ENCODE measurements around the gene SCAMP3.

The SCAMP3 gene

DNA sequence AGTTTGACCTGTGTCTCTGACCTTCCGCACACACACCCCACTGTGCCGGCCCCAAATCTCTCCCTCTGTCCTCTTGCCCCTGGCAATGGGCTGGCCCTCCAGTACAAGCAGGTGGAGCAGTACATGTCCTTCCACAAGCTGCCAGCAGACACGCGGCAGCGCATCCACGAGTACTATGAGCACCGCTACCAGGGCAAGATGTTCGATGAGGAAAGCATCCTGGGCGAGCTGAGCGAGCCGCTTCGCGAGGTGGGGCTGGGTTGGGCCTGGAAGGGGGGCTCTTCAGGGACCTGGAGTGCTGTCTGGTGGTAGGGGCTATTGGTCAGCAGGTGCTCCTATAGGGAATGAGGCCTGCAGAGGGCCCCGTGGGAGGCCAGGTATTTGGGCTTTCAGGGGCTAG is 22.9 kb upstream of the SCAMP3 start:
- no peak for DNase-seq

DNA sequence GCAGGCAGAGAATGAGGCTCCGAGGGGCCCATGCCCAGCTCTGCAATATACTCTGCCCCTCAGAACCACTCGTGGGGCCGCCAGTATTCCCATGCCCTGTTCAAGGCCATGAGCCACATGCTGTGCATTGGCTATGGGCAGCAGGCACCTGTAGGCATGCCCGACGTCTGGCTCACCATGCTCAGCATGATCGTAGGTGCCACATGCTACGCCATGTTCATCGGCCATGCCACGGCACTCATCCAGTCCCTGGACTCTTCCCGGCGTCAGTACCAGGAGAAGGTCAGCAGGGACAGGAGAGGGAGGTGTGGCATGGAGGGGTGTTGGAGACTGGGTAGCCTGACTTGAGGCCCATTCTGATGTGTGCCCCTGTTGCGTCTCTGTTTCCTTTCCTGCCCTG is 22.3 kb upstream of the SCAMP3 start:
- DNase-seq = no peak

DNA sequence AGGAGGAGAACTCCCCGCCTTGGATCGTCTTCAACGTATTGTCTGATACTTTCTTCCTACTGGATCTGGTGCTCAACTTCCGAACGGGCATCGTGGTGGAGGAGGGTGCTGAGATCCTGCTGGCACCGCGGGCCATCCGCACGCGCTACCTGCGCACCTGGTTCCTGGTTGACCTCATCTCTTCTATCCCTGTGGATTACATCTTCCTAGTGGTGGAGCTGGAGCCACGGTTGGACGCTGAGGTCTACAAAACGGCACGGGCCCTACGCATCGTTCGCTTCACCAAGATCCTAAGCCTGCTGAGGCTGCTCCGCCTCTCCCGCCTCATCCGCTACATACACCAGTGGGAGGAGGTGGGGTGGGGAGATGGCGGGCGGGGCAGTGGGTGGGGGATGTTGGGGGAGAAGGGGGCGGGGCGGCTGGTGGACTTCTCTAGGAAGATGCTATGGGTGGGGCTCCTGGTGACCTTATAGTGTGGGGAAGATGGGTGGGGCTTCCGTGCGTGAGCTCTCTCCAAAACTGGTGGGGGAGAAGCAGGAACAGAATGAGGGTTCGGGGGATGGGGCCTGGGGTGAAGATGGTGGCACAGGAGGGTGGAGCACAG is 20.4 kb upstream of the SCAMP3 start:
- DNase-seq = no peak

DNA sequence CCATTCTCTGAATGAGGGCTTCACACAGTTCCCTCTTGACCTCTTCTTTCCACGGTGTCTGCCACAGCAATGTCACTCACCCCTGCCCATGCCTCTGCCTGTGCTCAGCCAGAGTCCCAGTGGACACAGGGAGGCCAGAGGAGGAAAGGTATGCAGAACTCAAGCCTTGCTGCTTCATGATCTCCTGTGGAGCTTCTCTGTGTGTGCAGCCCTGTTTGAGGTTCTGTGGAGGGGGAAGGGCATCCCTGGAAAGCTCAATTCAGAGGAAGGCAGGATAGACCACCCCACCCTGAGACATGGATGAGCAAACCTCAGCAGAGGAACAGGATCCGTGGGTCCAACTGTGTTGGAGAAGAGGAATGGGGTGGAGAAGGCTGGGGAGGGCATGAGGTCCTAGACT is 17.1 kb upstream of the SCAMP3 start:
- DNase-seq = no peak

DNA sequence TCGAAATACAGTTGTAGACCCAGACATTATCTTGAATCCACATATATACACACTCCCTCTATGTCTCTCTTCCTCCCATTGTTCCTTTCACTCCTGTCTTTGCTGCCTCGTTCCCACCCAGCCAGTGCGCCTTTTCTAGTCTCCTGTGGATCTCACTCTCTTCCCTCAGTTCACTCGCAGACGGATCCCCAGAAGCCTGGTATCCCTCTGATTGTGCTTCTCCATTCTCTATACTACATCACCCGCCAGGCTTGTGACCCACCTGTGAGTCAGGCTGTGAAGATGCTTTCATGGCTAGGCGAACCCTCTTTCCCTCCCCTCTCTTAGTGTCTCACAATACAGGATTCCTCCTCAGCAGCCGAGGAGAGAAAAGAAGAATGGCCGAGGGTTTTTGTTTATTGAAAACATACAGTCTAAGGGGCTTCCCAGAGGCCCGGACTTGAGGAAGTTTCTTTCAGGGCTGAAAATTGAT is 16.6 kb upstream of the SCAMP3 start:
- no peak for DNase-seq

DNA sequence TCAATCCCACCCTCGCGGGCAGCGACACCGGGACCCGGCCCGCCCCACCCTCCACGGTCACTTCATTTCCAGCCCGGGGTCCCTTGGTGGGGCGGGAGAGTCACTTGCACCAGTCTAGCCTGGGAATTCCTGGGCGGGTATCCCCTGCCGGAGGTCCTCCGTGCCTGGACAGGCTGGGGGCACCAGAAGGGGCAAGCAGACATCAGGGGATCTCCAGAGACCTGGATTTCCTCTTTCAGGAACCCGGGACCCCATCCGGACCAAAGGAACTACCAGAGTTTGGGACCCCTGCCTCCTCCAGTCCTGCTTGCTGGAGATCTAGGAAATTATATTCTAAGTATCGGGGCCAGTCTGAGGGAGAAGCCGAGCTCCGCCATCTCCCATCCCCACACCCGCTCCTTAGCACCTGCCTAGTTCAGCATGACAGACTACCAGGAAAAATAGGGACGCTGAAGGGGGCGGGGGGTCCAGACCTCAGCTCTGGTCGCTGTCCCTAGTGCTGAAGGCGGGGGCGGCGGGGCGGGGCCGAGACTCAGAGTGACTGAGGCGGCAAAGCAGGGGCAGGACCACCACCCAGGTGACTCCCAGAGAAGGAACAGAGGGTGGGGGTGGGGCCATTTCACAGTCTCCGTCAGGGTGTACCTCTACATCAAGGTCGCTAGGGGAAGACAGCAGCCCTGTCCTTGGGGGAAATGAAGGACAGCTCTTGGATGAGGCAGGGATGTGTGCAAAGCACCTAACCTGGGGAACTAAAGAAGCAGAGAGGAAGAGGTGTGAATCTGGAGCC is 15.9 kb upstream of the SCAMP3 start:
- peak; percentile 81 for DNase-seq

DNA sequence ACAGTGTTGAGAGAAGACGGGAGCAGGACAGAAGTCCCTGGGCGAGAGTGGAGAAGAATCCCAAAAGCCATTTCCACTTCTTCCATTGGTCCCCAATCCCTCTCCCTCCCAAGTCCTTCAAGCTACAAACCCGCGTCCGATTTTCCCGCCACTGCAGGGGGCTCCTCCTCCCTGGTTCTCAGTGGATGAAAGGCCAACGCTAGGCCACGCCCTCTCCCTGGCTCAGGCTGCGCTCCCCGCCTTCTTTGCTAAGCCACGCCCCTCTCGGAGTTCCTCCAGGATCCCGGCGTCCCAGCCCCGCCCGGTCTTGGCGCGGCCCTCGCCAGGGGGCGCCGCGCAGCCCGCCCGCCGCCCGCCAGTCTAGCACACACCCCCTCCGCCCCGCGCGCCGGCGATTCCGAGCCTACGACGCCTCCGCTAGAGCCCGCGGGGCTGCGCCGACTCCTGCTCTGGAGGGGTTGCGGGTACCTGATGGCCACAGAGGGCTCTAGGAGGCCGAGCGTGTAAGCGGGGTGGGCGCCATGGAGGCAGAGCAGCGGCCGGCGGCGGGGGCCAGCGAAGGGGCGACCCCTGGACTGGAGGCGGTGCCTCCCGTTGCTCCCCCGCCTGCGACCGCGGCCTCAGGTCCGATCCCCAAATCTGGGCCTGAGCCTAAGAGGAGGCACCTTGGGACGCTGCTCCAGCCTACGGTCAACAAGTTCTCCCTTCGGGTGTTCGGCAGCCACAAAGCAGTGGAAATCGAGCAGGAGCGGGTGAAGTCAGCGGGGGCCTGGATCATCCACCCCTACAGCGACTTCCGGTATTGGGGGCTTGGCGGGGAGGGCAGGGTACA is 15.1 kb upstream of the SCAMP3 start, which contains the start of gene HCN3:
HCN3 (plus strand) TSS at position 394 of the 832 bp plus-strand sequence; CDS start at position 522, 128 bp downstream.
- DNase-seq = peak; percentile 96

DNA sequence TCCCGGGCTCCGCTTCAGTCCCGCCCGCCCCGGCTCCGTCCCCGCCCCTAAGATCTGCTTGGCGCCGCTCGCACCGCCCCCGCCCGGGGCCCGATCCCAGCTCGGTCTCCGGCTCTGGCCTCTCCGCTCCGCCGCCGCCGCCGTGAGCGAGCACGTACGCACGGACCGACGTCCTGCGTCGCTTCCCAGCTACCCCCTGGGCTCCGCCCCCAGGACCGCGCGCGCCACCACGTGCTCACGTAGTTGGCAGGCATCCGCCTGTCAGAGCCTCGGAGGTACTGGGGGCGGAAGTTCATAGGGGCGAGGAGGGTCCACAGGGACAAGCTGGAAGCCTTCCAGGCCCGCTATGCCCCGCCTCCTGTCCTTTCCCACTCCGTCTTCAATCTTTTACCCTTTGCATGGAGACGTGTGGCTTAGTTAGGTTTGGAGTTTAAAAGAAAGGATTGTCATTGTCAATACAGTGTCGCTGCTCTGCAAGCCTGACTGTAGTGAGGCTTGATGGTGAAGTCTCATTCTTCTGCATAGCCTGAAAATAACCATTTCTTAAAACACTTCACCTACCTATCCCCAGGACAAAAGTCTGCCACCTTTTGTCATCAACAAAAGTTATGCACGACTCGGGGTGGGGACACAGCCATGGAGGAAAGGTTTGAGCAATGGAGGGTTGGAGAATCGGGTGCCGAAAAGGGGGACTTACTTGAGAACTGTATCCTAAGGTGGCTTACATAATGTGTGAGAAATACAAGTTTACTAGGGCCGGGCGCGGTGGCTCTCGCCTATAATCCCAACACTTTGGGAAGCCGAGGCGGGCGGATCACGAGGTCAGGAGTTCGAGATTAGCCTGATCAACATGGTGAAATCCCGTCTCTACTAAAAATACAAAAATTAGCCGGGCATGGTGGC is 11.4 kb upstream of the SCAMP3 start, which contains the start of gene CLK2:
CLK2 (minus strand) TSS at position 162 of the 903 bp plus-strand sequence. CDS start 2,527 bp downstream, outside the sequence.
- peak; percentile 93 for DNase-seq

DNA sequence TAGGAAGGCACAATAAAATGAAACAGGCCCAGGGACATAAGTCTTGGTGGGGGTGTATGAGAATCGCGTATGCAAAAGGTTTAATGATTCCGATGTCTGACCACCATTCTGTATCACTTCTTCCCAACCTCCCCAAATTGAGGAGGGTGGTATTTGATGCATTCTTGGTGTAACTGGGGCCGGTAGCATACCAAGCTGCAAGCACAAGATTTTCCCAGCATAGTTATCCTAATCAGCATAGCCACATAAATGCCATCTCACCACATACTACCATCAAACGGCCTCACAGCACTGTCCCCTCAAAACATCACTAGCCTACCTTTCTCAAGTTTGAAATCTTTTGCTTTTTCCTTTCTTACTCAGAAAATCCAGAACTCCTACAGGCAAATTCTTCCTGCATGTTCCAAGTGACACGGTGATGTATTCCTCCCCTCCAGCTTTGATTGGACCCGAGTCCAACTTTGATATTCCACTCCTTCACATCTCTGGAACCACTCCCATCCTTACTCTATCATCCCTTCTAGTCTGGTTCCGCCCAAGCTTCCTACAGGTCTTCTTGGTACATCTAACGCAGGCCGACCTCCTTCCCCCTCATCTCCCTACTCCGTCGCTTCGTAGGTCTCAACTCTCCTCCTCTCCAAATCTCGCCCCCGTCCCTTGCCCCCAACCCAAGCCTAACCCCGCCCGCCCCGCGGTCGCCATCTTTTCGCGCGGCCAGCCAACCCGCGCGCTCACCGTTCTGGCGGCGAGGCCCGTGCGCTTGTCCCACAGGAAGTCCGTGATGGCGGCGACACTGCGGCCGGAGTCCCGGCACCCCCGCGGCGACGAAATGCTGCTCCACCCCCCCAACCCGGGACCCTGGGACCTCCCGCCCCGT is 10.5 kb upstream of the SCAMP3 start:
- DNase-seq = no peak

DNA sequence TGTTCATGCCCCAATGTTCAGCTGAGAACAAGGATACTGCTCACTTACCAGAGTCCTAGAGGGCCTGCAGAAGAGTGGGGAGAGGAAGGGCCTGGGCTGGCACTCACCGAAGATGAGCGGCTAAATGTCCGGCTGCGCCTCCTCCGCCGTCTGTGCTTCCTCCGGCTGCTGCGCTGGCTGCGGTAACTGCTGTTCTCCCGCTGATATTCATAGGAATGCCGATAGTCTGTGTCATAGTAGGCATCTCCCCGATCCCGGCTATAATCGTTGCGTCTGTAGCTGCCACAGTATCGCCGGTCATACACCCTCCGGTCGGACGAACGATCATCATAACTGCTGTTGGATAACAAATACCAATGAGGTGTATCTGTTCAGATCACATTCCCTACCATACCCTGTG is 7.2 kb upstream of the SCAMP3 start:
- DNase-seq = no peak

DNA sequence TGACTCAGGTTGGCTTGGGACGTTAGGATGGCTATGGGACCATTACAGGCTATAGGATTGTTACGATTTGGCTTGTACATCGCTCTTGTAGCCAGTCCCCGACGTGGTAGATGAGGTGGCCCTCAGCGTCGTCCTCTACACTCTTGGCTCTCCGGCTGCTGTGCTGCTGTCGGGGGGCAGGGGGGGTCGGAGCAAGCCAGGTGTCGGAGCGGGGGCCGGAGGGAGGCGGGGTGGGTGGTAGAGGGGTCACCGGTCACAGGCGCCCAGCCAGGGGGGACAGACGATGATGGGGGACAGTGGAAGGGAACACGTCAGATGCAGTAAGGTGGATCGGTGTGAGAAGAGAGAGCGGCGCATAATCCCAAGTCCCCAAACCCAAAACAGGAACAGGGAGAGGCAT is 6.5 kb upstream of the SCAMP3 start:
- no peak for DNase-seq

DNA sequence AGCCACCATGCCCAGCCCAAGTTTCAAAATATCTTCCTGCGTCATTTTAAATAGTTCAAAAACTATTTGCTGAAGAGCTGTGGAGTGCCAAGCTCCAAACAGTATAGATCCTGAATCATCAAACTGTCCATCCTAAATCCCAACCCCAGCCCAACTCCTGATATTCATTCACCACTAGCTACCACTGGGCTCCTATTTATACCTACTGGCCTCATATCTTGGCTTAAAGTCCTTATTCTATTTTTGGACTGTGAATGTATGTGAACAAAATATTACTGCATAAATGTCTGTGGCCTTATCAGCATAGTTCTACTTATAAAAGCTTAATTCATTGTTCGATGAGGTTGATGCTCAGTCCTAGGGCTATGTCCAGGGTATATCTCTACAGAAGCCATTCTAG is 5.2 kb upstream of the SCAMP3 start:
- no peak for DNase-seq

DNA sequence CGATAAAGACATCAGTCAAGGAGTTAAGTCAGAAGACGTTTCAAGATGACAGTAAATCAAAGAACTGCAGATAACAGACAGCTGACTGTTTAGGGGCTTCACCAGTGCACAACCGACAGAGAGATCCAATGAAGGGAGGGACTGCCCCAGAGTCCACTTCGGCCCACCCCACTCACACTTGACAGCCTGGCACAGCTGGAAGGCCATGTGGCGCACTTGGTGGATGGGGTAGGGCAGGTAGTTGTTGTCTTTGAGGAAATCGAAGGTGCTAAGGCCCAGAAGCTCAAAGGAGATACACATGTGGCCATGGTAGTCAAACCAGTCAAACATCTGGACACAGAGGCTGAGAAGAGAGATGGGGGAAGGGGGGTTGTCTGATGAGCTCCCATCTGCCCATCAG is 4.4 kb upstream of the SCAMP3 start:
- no peak for DNase-seq

DNA sequence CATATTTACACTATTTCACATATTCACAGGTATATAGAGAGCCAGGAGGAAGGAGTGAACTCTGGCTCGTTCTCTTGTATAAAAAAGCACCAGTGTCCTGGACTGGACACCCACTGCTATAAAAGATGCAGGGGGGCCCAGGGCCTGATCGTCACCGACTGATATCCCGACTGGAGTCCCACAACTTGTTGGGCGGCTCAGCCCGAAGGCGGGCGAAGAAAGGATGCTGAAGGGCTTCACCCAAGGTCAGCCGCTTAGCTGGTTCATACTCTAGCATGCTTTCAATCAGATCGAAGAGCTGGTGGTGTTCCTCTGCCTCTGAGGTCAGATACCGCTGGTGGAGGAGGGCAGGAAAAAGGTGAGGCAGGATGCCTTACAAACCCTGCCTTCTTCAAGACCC is 907 bp upstream of the SCAMP3 start:
- no peak for DNase-seq

DNA sequence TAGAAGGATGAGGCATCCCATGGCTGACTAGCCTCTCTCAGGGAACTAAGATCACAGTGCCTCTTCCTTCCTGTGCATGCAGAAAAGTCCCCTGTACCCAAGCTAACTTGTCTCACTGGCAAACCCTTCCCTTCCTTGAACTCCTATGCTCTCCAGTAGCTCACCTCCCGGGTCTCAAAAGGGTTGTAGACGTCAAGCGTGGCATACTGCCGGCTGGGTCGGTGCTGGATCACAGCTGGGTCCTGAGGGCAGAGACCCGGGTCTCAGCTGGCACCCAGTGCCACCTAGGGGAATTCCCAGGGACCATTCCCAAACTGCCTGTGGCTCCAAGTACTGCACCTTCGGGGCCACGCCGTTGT is 688 bp downstream of the SCAMP3 start:
- DNase-seq = peak; percentile 25

DNA sequence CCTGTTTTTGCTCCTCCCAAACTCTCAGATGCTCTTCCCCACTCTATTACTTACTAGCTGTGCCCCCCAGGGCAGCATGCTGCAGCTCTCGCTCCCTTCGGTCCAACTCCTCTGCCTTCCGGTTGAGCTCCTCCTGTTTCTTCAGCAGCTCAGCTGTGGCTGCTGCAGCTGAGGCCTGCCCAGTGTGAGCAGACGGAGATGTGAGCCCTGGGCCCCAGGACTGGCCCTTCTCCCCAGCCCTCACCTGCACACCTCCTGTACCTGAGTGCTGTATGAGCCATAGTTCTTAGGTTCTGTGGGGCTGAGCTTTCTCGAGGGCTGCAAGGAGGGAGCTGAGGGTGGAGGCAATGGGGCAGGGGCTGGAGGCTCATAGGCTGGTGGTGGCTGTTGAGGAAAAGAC is 1.9 kb downstream of the SCAMP3 start:
- DNase-seq = no peak

DNA sequence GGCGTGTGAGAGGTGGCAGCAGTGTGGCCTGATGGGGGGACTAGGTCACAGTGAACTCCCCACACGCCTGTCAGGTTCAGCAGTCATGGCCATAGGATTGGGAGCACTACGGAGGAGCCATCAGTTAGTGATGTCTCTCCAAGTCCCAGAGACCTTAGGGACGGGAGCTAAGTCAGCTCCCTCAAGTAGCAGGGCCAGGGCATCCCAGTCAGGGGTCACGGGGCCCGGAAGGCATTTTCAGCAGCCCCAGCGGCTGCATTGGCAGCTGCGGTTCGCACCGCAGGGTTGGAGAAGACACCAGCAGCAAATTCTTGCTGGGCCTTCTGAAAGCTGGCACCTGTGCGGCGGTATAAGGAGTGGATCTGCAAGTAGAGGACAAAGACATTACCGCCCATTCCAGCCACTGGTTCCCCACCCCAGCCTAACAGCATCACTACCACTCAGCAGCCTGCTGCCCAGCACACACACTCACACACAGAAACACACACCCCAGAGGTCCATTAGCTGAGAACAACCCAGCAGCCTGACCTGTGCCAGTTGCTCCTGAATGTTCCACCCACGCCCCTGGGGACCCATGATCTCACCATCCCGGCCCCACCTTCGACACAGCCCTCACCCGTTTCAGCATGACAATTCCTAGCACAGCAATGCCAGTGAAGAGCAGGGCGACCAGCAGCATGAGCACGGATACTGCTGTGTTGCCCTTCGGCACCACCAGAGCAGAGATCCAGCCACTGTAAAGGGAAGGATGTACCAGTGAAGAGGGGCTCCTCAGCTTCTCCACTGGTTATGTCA is 5.9 kb downstream of the SCAMP3 start:
- DNase-seq = no peak

DNA sequence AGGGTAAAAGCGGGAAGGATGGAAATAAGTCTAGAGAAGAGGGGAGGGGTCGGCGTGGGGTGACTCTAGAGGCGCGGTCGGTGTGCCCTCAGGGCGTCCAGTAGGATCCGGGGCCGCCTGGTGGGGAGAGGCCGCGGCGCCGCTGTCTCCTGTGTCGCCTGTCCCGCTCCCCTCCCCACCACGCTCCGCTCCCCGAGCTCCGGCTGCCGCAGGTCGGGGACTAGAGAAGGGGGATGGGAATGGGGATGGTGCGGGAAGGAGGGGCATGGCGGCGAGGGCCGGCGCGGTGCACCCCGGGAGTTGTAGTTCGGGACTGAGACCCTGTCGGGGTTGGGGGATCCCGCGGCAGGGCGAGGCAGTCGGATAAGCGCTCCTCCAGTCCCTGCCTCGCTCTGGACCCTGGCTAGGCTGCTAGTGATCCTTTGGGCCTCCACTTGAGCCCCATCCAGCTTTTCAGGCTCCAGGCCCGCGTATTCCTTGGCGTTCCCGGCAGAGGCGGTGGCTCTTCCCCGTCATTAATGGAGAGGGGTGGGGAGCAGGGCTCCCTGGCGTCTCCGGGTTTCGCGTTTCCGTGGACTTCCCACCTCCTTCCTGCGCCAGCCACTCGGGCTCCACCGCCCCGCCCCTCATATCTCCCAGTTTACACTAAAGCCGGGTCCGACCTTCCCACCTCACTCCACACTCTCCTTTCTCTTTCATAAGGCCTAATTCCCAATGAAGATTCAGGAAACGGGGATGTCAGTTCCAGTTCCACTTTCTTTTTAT is 6.7 kb downstream of the SCAMP3 start, which contains the start of gene ENTREP3:
ENTREP3 (minus strand) TSS at position 241 of the 765 bp plus-strand sequence. CDS start 606 bp downstream, outside the sequence.
- peak; percentile 82 for DNase-seq

DNA sequence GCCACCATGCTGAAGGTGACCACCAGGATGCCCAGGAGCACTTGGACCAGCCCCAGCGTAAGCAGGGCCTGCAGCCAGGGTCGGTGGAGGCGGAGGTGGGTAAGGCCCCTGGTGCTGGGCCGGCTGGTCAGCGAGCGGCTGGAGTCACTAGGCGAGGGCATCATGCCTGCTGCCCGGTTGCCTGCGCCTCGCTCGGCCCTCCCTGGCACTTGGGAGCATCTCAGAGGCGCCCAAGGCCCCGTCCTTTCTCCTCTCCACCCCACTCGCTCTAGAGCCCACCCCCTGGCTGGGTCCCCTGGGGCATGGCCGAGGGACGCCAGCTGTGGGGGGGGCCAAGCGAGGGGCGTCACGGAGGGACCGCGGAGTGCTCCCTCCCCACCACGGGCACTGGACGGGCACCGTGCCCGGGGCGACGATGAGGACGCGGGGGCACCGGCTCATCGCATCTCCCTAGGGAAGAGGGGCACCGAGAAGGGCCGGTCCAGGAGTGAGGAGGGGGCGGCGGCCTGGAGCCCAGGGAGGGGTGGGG is 7.4 kb downstream of the SCAMP3 start:
- no peak for DNase-seq
